Neural progenitor cell (in vitro differentiated cells): ENCODE measurements around the gene NCOA3. TPM values are rescaled to one million over a fixed set of nuclear protein-coding genes. Genes with fewer than 3 reads are reported as not detected.
"Not testable (repeated sequence)": the region's sequence is repeated elsewhere in the genome, so short reads cannot be mapped to it uniquely, and the experiment has no call there.

Experiments
- DNase-seq: peaks from one replicate; pipeline ENCODE4 v3.0.0-alpha.2; 2016; ENCODE audit warnings: low spot score
- H2AFZ ChIP-seq: fragments of 200-600 bp; sonication (generic); replicated peaks from 2 replicates; pipeline ENCODE4 v1.6.1; 2016; ENCODE audit warnings: antibody characterized with exemption
- H3F3A ChIP-seq: fragments of 200-600 bp; sonication (generic); 2 replicates; pipeline ENCODE4 v1.6.1; 2016; ENCODE audit warnings: antibody characterized with exemption, low read depth
- H3K27ac ChIP-seq: fragments of 200-600 bp; sonication (generic); 2 replicates; pipeline ENCODE4 v1.5.1; 2016; ENCODE audit warnings: mild to moderate bottlenecking
- H3K27me3 ChIP-seq: fragments of 200-600 bp; sonication (generic); 2 replicates; pipeline ENCODE4 v1.6.1; 2016; ENCODE audit warnings: mild to moderate bottlenecking, moderate library complexity
- H3K36me3 ChIP-seq: fragments of 200-600 bp; sonication (generic); 2 replicates; pipeline ENCODE4 v1.5.1; 2016
- H3K4me1 ChIP-seq: fragments of 200-600 bp; sonication (generic); 2 replicates; pipeline ENCODE4 v1.6.1; 2016; ENCODE audit warnings: mixed run types
- H3K4me2 ChIP-seq: fragments of 200-600 bp; sonication (generic); 2 replicates; pipeline ENCODE4 v1.6.1; 2016
- H3K4me3 ChIP-seq: fragments of 200-600 bp; sonication (generic); 2 replicates; pipeline ENCODE4 v1.5.1; 2016
- H3K79me2 ChIP-seq: fragments of 200-600 bp; sonication (generic); 2 replicates; pipeline ENCODE4 v1.6.1; 2016; ENCODE audit warnings: low read depth
- H3K9ac ChIP-seq: fragments of 200-600 bp; sonication (generic); 2 replicates; pipeline ENCODE4 v1.6.1; 2016
- H3K9me3 ChIP-seq: fragments of 200-600 bp; sonication (generic); 2 replicates; pipeline ENCODE4 v1.5.1; 2016; ENCODE audit warnings: low read depth
- H4K20me1 ChIP-seq: fragments of 200-600 bp; sonication (generic); 2 replicates; pipeline ENCODE4 v1.6.1; 2016; ENCODE audit warnings: low read depth
- H3K27ac Mint-ChIP-seq: 3 replicates; pipeline ENCODE4 v1.8.0; 2021; ENCODE audit warnings: mixed read lengths
- H3K27me3 Mint-ChIP-seq: 2 replicates; pipeline ENCODE4 v1.8.0; 2022; ENCODE audit warnings: low read depth, mild to moderate bottlenecking, inconsistent platforms, moderate library complexity, mixed read lengths; ENCODE audit not compliant: insufficient read depth
- H3K36me3 Mint-ChIP-seq: 3 replicates; pipeline ENCODE4 v1.8.0; 2021; ENCODE audit warnings: mixed read lengths
- H3K4me1 Mint-ChIP-seq: 3 replicates; pipeline ENCODE4 v1.8.0; 2021; ENCODE audit warnings: mixed read lengths
- H3K4me3 Mint-ChIP-seq: 3 replicates; pipeline ENCODE4 v1.8.0; 2021; ENCODE audit warnings: mild to moderate bottlenecking, moderate library complexity, mixed read lengths
- H3K9me3 Mint-ChIP-seq: 3 replicates; pipeline ENCODE4 v1.8.0; 2020; ENCODE audit warnings: mixed read lengths
- EZH2 ChIP-seq: fragments of 200-600 bp; sonication (generic); IDR thresholded peaks from 2 replicates; pipeline ENCODE4 v1.6.1; 2017; ENCODE audit warnings: antibody characterized with exemption, mild to moderate bottlenecking, moderate library complexity
- EZH2phosphoT487 ChIP-seq: fragments of 200-600 bp; sonication (generic); IDR thresholded peaks from 2 replicates; pipeline ENCODE4 v1.6.1; 2017; ENCODE audit warnings: antibody characterized with exemption
- total RNA-seq: library from RNA; depleted of rRNA; stranded (reverse); fragments of >200 nt; gene quantifications from 2 replicates; pipeline ENCODE4 v1.2.3, GENCODE V29; 2015; ENCODE audit warnings: low replicate concordance
- TF ChIP-seq, protein P1 (sequence below): fragments of 200-600 bp; sonication (generic); IDR thresholded peaks from 2 replicates; pipeline ENCODE4 v1.5.1; 2017; ENCODE audit warnings: antibody characterized with exemption, mild to moderate bottlenecking

NCOA3 gene
- total RNA-seq, 1 donor from 2014 or later, result 64.5 TPM

DNA sequence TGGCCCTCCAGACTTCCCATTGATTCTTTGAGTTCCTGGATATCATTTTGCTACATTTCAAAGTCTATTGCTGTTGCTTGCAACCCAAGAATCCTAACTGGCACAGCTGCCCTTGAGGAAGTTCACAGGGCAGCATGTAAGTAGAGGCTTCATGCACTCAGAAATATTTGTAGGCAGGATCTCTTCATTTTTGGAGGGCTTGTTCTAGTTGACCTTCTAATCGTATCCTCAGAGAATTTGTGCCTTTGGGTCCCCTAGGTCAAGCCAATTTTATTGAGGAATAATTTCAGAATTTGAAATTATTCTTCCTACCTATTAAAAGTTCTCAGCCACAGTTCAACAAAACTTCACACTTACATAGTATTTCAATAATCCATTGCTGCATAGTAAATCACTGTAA is 5.6 kb upstream of the NCOA3 start:
- Histone ChIP-seq H4K20me1 (no peaks in the 10 kb centered on the region), H3F3A (peaks cover 5% of the 10 kb centered on the region), H3K27me3 (no peaks in the 10 kb centered on the region), H3K27ac (no peak overlapping the region), H3K9ac (no peak overlapping the region), H3K36me3 (no peaks in the 10 kb centered on the region), H3K9me3 (no peaks in the 10 kb centered on the region), H3K4me1 (peaks cover 6% of the 10 kb centered on the region), H3K4me2 (no peak overlapping the region), H3K79me2 (no peaks in the 10 kb centered on the region), H3K4me3 (no peak overlapping the region), H2AFZ (no peak overlapping the region)
- H3K36me3 Mint-ChIP-seq, result no peaks in the 10 kb centered on the region
- peaks cover 18% of the 10 kb centered on the region for H3K4me1 Mint-ChIP-seq
- H3K27ac Mint-ChIP-seq, result no peak overlapping the region
- no peaks in the 10 kb centered on the region for H3K9me3 Mint-ChIP-seq
- no peak for DNase-seq
- TF ChIP-seq, protein P1, sequence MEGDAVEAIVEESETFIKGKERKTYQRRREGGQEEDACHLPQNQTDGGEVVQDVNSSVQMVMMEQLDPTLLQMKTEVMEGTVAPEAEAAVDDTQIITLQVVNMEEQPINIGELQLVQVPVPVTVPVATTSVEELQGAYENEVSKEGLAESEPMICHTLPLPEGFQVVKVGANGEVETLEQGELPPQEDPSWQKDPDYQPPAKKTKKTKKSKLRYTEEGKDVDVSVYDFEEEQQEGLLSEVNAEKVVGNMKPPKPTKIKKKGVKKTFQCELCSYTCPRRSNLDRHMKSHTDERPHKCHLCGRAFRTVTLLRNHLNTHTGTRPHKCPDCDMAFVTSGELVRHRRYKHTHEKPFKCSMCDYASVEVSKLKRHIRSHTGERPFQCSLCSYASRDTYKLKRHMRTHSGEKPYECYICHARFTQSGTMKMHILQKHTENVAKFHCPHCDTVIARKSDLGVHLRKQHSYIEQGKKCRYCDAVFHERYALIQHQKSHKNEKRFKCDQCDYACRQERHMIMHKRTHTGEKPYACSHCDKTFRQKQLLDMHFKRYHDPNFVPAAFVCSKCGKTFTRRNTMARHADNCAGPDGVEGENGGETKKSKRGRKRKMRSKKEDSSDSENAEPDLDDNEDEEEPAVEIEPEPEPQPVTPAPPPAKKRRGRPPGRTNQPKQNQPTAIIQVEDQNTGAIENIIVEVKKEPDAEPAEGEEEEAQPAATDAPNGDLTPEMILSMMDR, result no peak
- H3K4me3 Mint-ChIP-seq, result no peak overlapping the region
- peaks cover 2% of the 10 kb centered on the region for H3K27me3 Mint-ChIP-seq

DNA sequence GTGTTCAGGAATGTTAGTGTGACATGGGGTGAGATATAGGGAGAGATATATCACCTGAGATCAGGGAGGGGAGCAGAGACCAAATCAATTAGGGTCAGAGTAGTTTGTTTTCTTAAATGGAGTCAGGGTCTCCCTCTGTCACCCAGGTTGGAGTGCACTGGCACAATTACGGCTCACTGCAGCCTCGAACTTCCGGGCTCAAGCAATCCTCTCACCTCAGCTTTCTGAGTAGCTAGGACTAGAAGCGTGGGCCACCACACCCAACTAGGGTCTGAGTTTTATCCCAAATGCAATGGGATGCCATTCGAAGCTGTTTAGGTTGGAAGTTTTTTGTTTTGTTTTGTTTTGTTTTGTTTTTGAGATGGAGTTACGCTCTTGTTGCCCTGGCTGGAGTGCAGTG is 3.1 kb upstream of the NCOA3 start:
- Mint-ChIP-seq H3K4me1 (peaks cover 19% of the 10 kb centered on the region), H3K4me3 (no peak overlapping the region)
- H3K4me3 ChIP-seq, result no peak overlapping the region

DNA sequence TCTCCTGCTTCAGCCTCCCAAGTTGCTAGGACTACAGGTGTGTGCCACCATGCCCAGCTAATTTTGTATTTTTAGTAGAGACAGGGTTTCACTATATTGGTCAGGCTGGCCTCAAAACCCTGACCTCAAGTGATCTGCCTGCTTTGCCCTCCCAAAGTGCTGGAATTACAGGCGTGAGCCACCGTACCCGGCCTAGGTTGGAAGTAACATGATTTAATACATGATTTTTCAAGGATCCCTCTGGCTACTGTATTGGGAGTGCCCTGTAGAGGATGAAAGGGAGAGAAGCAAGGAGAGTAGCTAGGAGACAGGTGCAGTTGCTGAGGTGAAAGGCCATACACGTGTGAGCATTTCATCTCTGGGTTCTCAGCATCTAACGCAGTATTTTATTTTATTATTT is 2.6 kb upstream of the NCOA3 start:
- Histone ChIP-seq H3K79me2 (peaks cover 21% of the 10 kb centered on the region), H3K4me3 (no peak overlapping the region), H3K9ac (no peak overlapping the region), H3K9me3 (no peaks in the 10 kb centered on the region), H3K27me3 (no peaks in the 10 kb centered on the region), H3F3A (peaks cover 10% of the 10 kb centered on the region), H4K20me1 (peaks cover 13% of the 10 kb centered on the region), H3K4me2 (no peak overlapping the region), H3K27ac (no peak overlapping the region), H3K4me1 (peaks cover 10% of the 10 kb centered on the region), H2AFZ (no peak overlapping the region), H3K36me3 (no peaks in the 10 kb centered on the region)
- DNase-seq, result no peak
- TF ChIP-seq EZH2phosphoT487, result no peak
- TF ChIP-seq, protein P1, result no peak
- TF ChIP-seq EZH2, result no peak
- Mint-ChIP-seq H3K4me3 (no peak overlapping the region), H3K27ac (no peak overlapping the region), H3K27me3 (peaks cover 2% of the 10 kb centered on the region), H3K4me1 (peaks cover 21% of the 10 kb centered on the region), H3K9me3 (no peaks in the 10 kb centered on the region), H3K36me3 (no peaks in the 10 kb centered on the region)

More for the DNA sequence above, 3.1 kb upstream of the NCOA3 start:
- Mint-ChIP-seq H3K27ac (peak overlapping the region; percentile 10), H3K36me3 (no peaks in the 10 kb centered on the region), H3K9me3 (no peaks in the 10 kb centered on the region), H3K27me3 (peaks cover 2% of the 10 kb centered on the region)
- Histone ChIP-seq H2AFZ (no peak overlapping the region), H3K9me3 (no peaks in the 10 kb centered on the region), H3K27me3 (no peaks in the 10 kb centered on the region), H3K27ac (no peak overlapping the region), H3K4me2 (no peak overlapping the region), H3F3A (peaks cover 10% of the 10 kb centered on the region), H3K36me3 (no peaks in the 10 kb centered on the region), H3K4me1 (peaks cover 5% of the 10 kb centered on the region), H3K79me2 (peaks cover 17% of the 10 kb centered on the region), H4K20me1 (peaks cover 9% of the 10 kb centered on the region), H3K9ac (no peak overlapping the region)
- no peak for TF ChIP-seq EZH2
- TF ChIP-seq, protein P1, result no peak
- TF ChIP-seq EZH2phosphoT487, result no peak
- DNase-seq, result no peak

DNA sequence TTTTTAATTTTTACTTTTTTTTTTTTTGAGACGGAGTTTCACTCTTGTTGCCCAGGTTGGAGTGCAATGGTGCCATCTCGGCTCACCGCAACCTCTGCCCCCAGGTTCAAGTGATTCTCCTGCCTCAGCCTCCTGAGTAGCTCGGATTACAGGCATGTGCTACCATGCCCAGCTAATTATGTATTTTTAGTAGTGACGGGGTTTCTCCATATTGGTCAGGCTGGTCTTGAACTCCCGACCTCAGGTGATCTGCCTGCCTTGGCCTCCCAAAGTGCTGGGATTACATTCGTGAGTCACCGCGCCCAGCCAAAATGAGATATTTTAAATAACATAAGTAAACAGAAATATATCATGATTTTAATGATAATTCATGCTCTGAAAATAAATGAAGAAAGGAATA is 1.6 kb upstream of the NCOA3 start:
- not testable (repeated sequence) for H3K9ac ChIP-seq, H3K36me3 ChIP-seq, H3K36me3 Mint-ChIP-seq, H3K27ac Mint-ChIP-seq, H2AFZ ChIP-seq, DNase-seq, H3K9me3 Mint-ChIP-seq, H3K27ac ChIP-seq, H3K4me3 ChIP-seq, H3K27me3 ChIP-seq, H3K27me3 Mint-ChIP-seq, H3K4me2 ChIP-seq, H3K9me3 ChIP-seq
- H4K20me1 ChIP-seq, result peaks cover 14% of the 10 kb centered on the region
- H3K4me1 ChIP-seq, result peaks cover 12% of the 10 kb centered on the region
- peaks cover 23% of the 10 kb centered on the region for H3K4me1 Mint-ChIP-seq
- peaks cover 32% of the 10 kb centered on the region for H3K79me2 ChIP-seq
- peaks cover 11% of the 10 kb centered on the region for H3F3A ChIP-seq
- peak overlapping the region; percentile 96 for H3K4me3 Mint-ChIP-seq
